ENCODE measurements around the gene CRB1. TPM values are rescaled to one million over a fixed set of nuclear protein-coding genes. Genes with fewer than 3 reads are reported as not detected.

Gene CRB1
- total and polyA plus RNA-seq, 9 of the 15 experiments (the other 6 are each of a cell fraction or from before 2014, with no cell fraction given): 0.04 to 0.10 TPM; not detected in 7

GRCh38 chr1:197462539-197462938 lies 194.5 kb downstream of the CRB1 start (continued):
- TF ChIP-seq GTF2A2 (tag; IDR thresholded peaks at IDR 0.05): no peak
- TF ChIP-seq U2AF1 (optimal IDR thresholded peaks at IDR 0.05; ENCODE audit: low read depth, low read length): no peak
- TF ChIP-seq MAFF (IDR thresholded peaks at IDR 0.05; ENCODE audit: low read length): peak; percentile 51; the same call in 1 of the 2 replicates
- no peak for TF ChIP-seq EZH2 (IDR thresholded peaks at IDR 0.05; ENCODE audit: borderline replicate concordance, low read depth, low read length)
- TF ChIP-seq HDAC8 (tag; IDR thresholded peaks at IDR 0.05): no peak
- no peak for TF ChIP-seq BDP1 (IDR thresholded peaks at IDR 0.05; ENCODE audit: insufficient read depth, insufficient read length)
- TF ChIP-seq ILK (tag; IDR thresholded peaks at IDR 0.05; ENCODE audit: borderline replicate concordance, low read depth): no peak

GRCh38 chr1:197463142-197463541 lies 195.1 kb downstream of the CRB1 start:
- FAIRE-seq: no peak
- no peaks in the 10 kb centered on the region for H4K20me1 ChIP-seq (replicated peaks; ENCODE audit: control insufficient read depth, insufficient read depth, low read length)
- H3K9ac ChIP-seq (ENCODE audit: insufficient read depth in 1 of 2, low read depth in 2 of 2, low read length in 2 of 2): no peak overlapping the region
- no peak overlapping the region for H3K4me2 ChIP-seq (ENCODE audit: insufficient read depth, low read length)
- in situ Hi-C loops (cut with MboI) (no loop called here), intact Hi-C loops (cut with micrococcal nuclease) (no loop called here)
- H3K9me1 ChIP-seq (ENCODE audit: control insufficient read depth, insufficient read depth, low read length): no peaks in the 10 kb centered on the region
- H3K27me3 ChIP-seq (ENCODE audit: control insufficient read depth in 2 of 2, insufficient read depth in 2 of 2, low read length in 2 of 2): no peaks in the 10 kb centered on the region
- ChIA-PET POLR2A (no interaction called here), CTCF (ENCODE audit: low intra/inter-chr PET ratio) (no interaction called here)
- H3K79me2 ChIP-seq (ENCODE audit: control insufficient read depth, insufficient read depth, low read length): no peaks in the 10 kb centered on the region
- H3K4me1 ChIP-seq (replicated peaks in 1 of 2; ENCODE audit: control insufficient read depth in 2 of 2, insufficient read depth in 2 of 2, low read length in 2 of 2): no peaks in the 10 kb centered on the region
- no peak overlapping the region for H3K4me3 ChIP-seq
- DNase-seq (ENCODE audit: extremely low read depth in 1 of 4, low spot score in 3 of 4): no peak
- no peaks in the 10 kb centered on the region for H3K36me3 ChIP-seq (ENCODE audit: control insufficient read depth, insufficient read depth, low read length)
- BruUV-seq (replicated peaks): no TSS peak
- ATAC-seq: no peak
- no peak overlapping the region for H2AFZ ChIP-seq (ENCODE audit: low read depth, low read length)
- no peaks in the 10 kb centered on the region for H3K9me3 ChIP-seq (replicated peaks; ENCODE audit: control insufficient read depth, insufficient read depth, low read depth, low read length)
- H3K27ac ChIP-seq (ENCODE audit: extremely low read depth, low read depth, low read length): no peak overlapping the region
- TF ChIP-seq NCOR1 (IDR thresholded peaks at IDR 0.05) (no peak), GTF3C2 (IDR thresholded peaks at IDR 0.05; ENCODE audit: borderline replicate concordance, extremely low read depth, insufficient read length) (no peak), ZBTB26 (CRISPR knock-in tag; IDR thresholded peaks at IDR 0.05) (no peak), HDAC2 (IDR thresholded peaks at IDR 0.05) (no peak), SMARCB1 (IDR thresholded peaks at IDR 0.05; ENCODE audit: insufficient read length, low read depth) (no peak), ELK3 (CRISPR knock-in tag; IDR thresholded peaks at IDR 0.05) (no peak), E2F6 (IDR thresholded peaks at IDR 0.05; ENCODE audit: borderline replicate concordance in 1 of 2, extremely low read depth in 1 of 2, insufficient read depth in 1 of 2, insufficient read length in 1 of 2, low read depth in 1 of 2, low read length in 1 of 2, poor library complexity in 1 of 2, severe bottlenecking in 1 of 2) (no peak), USF2 (CRISPR knock-in tag; IDR thresholded peaks at IDR 0.05) (no peak)
